Upper lobe of left lung (tissue), 6 donors: Measurements from ENCODE around the gene PIN1. TPM values are rescaled to one million over a fixed set of nuclear protein-coding genes. Genes with fewer than 3 reads are reported as not detected.

Experiments
- ATAC-seq, 2 donors: fragments of 200-7000 bp; cut with Tn5 transposase; one replicate each; pipeline ENCODE4 v1.9.1; 2022; ENCODE audit warnings: mild to moderate bottlenecking in 2 of 2, moderate library complexity in 2 of 2; ENCODE audit not compliant: low FRiP score in 2 of 2
- DNase-seq, 2 donors: peaks; one replicate each; pipeline ENCODE4 v3.0.0-alpha.2; 2019 to 2020
- H3K27ac ChIP-seq, 4 donors: fragments of 200-600 bp; sonication (generic); one replicate each; pipeline ENCODE4 v1.5.1; 2016 to 2019
- H3K27me3 ChIP-seq, 4 donors: fragments of 200-600 bp; sonication (generic); one replicate each; pipeline ENCODE4 v1.5.1; 2017 to 2019
- H3K36me3 ChIP-seq, 4 donors: fragments of 200-600 bp; sonication (generic); one replicate each; pipeline ENCODE4 v1.5.1; 2016 to 2019
- H3K4me1 ChIP-seq, 4 donors: fragments of 200-600 bp; sonication (generic); one replicate each; pipeline ENCODE4 v1.5.1; 2018 to 2019
- H3K4me3 ChIP-seq, 4 donors: fragments of 200-600 bp; sonication (generic); one replicate each; pipeline ENCODE4 v1.5.1; 2017 to 2019; ENCODE audit warnings: mild to moderate bottlenecking in 2 of 4, moderate library complexity in 1 of 4
- H3K9me3 ChIP-seq, 4 donors: fragments of 200-600 bp; sonication (generic); one replicate each; pipeline ENCODE4 v1.5.1; 2018 to 2019
- EP300 ChIP-seq, 4 donors: sonication (generic); formaldehyde crosslinking; IDR thresholded peaks; one replicate each; pipeline ENCODE4 v1.5.1; 2017; ENCODE audit warnings: antibody characterized with exemption in 4 of 4, control low read depth in 2 of 4
- POLR2A ChIP-seq, 4 donors: fragments of 450-650 bp; IDR thresholded peaks; one replicate each; pipeline ENCODE4 v1.5.1; 2016 to 2017; ENCODE audit warnings: antibody characterized with exemption in 4 of 4, mild to moderate bottlenecking in 2 of 4
- POLR2AphosphoS5 ChIP-seq, 2 donors: sonication (generic); formaldehyde crosslinking; IDR thresholded peaks; one replicate each; pipeline ENCODE4 v1.5.1; 2017; ENCODE audit warnings: antibody characterized with exemption in 2 of 2
- WGBS, 2 donors: methylation state at CpG; one replicate each; pipeline ENCODE4 v1.1.5; 2017 to 2018; 5-methylcytosine and 5-hydroxymethylcytosine counted together
- small RNA-seq, 4 donors: library from RNA; depleted of rRNA; stranded (forward); fragments of <200 nt; gene quantifications; one replicate each; pipeline ENCODE3, GENCODE V24; 2016
- total RNA-seq, 6 donors: library from RNA; depleted of rRNA in 4 of 6; stranded (reverse); fragments of >200 nt in 4 of 6; gene quantifications; one replicate each; pipeline versions ENCODE4 v1.1.0 to v1.2.1, GENCODE V29; 2016 to 2021
- TF ChIP-seq, protein P1 (sequence below), 6 experiments: fragments of 450-650 bp in 4 of 6; fragments of 200-600 bp in 2 of 6; sonication (generic) in 2 of 6; IDR thresholded peaks; one replicate each; pipeline ENCODE4 v1.5.1; 2016 to 2019; ENCODE audit warnings: antibody characterized with exemption in 6 of 6
- donor health status: DM: no; HTN: no; CAD: no; lungs with moderate emphysema.
- donor health status: DM: no; HTN: yes; CAD: no; lungs with severe emphysema.

PIN1 gene
- total RNA-seq, 6 donors from 2014 or later: 38.8 to 87.5 (median 70.7) TPM

DNA sequence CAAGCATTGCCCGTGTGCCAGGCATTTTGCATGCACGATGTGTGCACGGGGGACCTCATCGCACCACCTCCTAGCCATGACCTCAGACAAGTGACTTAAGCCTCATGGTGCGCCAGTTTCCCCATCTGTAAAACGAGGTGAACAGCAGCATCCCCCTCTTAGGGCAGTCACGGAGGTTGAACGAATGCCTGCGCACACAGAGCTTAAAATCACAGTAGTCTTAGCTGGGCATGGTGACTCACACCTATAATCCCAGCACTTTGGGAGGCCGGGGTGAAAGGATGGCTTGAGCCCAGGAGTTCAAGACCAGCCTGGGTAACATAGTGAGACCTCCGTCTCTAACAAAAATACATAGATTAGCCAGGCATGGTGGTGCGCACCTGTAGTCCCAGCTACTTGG lies 48.6 kb downstream of the PIN1 start:
- Histone ChIP-seq H3K27ac (no peak overlapping the region), H3K27me3 (no peaks in the 10 kb centered on the region), H3K4me1 (no peaks in the 10 kb centered on the region), H3K36me3 (no peaks in the 10 kb centered on the region), H3K9me3 (no peaks in the 10 kb centered on the region), H3K4me3 (no peak overlapping the region)
- WGBS, 2 donors: 70 to 80% methylated on average over 7 to 12 of the region's 12 CpGs
- no peak for DNase-seq
- ATAC-seq: no peak
- TF ChIP-seq EP300 (IDR thresholded peaks at IDR 0.05) (no peak), POLR2AphosphoS5 (IDR thresholded peaks at IDR 0.05) (no peak), POLR2A (IDR thresholded peaks at IDR 0.05) (no peak)
- TF ChIP-seq, protein P1, sequence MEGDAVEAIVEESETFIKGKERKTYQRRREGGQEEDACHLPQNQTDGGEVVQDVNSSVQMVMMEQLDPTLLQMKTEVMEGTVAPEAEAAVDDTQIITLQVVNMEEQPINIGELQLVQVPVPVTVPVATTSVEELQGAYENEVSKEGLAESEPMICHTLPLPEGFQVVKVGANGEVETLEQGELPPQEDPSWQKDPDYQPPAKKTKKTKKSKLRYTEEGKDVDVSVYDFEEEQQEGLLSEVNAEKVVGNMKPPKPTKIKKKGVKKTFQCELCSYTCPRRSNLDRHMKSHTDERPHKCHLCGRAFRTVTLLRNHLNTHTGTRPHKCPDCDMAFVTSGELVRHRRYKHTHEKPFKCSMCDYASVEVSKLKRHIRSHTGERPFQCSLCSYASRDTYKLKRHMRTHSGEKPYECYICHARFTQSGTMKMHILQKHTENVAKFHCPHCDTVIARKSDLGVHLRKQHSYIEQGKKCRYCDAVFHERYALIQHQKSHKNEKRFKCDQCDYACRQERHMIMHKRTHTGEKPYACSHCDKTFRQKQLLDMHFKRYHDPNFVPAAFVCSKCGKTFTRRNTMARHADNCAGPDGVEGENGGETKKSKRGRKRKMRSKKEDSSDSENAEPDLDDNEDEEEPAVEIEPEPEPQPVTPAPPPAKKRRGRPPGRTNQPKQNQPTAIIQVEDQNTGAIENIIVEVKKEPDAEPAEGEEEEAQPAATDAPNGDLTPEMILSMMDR (IDR thresholded peaks at IDR 0.05): no peak

DNA sequence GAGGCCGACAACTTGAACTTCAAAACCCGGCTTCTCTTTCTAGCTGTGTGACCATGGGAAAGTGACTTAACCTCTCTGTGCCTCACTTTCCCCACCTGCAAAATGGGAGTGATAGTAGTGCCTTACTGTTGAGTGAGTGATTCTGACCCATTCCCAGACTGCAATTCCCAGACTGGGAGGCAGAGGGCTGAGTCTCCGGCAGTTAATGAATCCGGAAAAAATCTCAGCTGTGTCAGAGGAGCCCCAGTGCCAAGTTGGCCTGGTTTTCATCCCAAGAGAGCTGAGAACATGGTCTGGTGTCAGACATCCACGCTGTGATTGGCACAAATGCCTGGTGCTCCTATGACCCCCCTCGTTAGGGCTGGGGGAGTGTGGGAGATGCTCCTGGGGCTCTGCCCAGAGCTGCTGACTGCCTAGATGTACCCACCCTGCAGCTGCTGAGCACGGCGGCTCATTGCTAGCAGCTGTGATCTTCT lies 50.0 kb downstream of the PIN1 start:
- Histone ChIP-seq H3K27ac (no peak overlapping the region), H3K36me3 (no peaks in the 10 kb centered on the region), H3K4me3 (no peak overlapping the region), H3K27me3 (no peaks in the 10 kb centered on the region), H3K9me3 (no peaks in the 10 kb centered on the region), H3K4me1 (no peaks in the 10 kb centered on the region)
- DNase-seq (no peak), ATAC-seq (peak in 1 of 2 donors; percentile 83)
- TF ChIP-seq, protein P1 (IDR thresholded peaks at IDR 0.05): peak in 1 of 6 experiments; percentile 14
- TF ChIP-seq POLR2AphosphoS5 (IDR thresholded peaks at IDR 0.05): no peak
- WGBS, 2 donors: 65 to 72% methylated on average over 5 to 7 of the region's 8 CpGs

DNA sequence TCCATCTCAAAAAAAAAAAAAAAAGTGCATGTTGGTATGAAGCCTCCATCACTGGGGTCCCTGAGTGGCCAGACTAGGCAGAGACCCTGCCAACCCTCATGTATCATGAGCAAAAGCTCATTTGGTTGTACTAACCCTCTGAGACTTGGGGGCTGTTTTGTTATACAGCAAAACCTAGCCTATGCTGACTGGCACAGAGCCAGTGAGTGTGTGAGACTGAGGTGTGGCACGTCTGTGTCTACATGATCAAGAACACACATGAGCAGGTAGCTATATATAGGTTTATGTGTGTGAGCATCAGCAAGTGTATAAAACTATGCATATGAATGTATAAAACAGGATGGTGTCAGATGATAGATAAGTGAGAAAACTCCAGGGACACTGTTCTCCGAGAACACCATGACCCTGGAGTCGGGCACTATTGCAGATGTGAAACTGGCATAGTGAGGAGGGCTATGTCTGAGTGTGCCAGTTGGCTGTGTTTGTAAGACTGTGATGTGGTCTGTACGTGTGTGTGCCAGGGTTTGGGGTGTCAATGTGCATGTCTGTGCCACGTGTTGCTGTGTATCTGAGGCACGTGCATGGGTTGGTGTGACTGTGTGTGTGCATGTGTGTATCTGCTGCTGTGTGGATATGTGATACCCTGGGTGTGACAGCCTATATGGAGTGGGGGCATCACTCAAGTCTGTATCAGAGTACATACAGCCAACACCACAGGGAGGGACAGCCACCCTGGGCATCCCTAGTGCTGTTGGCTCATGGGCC lies 56.7 kb downstream of the PIN1 start:
- 64 to 74% methylated on average over 6 of the region's 6 CpGs for WGBS, 2 donors
- Histone ChIP-seq H3K27me3 (no peaks in the 10 kb centered on the region), H3K36me3 (no peaks in the 10 kb centered on the region), H3K27ac (no peak overlapping the region), H3K4me1 (no peaks in the 10 kb centered on the region), H3K4me3 (no peak overlapping the region), H3K9me3 (no peaks in the 10 kb centered on the region)
- TF ChIP-seq POLR2AphosphoS5 (IDR thresholded peaks at IDR 0.05): no peak
- TF ChIP-seq, protein P1 (IDR thresholded peaks at IDR 0.05): no peak
- TF ChIP-seq POLR2A (IDR thresholded peaks at IDR 0.05): no peak
- TF ChIP-seq EP300 (IDR thresholded peaks at IDR 0.05): no peak
- no peak for DNase-seq
- ATAC-seq: peak in 1 of 2 donors; percentile 45

Small RNA genes within 50 kb of the gene (small RNA-seq; reads per million reads assigned to genes)
- gene RF00156: 0 reads per million in 4 donors

Other genes starting within 250 kb of the PIN1 start
- gene ZNF561, start 214.1 kb upstream of the PIN1 start, total RNA-seq: 10 to 100 TPM; 12.6 to 37.5 (median 26.0) TPM
- 10 to 100 TPM; 21.4 to 33.2 (median 24.3) TPM for gene ZNF562, start 160.2 kb upstream of the PIN1 start, total RNA-seq
- 10 to 100 TPM in 5 of 6 donors, 1 to 10 TPM in 1; 5.6 to 36.7 (median 15.0) TPM for gene ZNF846, start 66.6 kb upstream of the PIN1 start, total RNA-seq
- gene FBXL12, start 16.2 kb upstream of the PIN1 start, total RNA-seq: 10 to 100 TPM; 14.8 to 48.2 (median 32.3) TPM
- gene UBL5, start 7.4 kb upstream of the PIN1 start, total RNA-seq: 100 to 1,000 TPM in 5 of 6 donors, 10 to 100 TPM in 1; 61.8 to 405 (median 255) TPM
- gene OLFM2, start 101.2 kb downstream of the PIN1 start, total RNA-seq: 10 to 100 TPM in 1 of 6 donors, 1 to 10 TPM in 3, under 1 TPM in 1, not detected in 1; 0.98 to 11.3 (median 4.7) TPM
- 10 to 100 TPM in 3 of 6 donors, 1 to 10 TPM in 3; 1.3 to 31.4 (median 11.2) TPM for gene COL5A3, start 175.2 kb downstream of the PIN1 start, total RNA-seq
- gene RDH8, start 178.2 kb downstream of the PIN1 start, total RNA-seq: not detected